Hepatocyte (in vitro differentiated cells): ENCODE results near the gene GRIK4. TPM values are rescaled to one million over a fixed set of nuclear protein-coding genes. Genes with fewer than 3 reads are reported as not detected.

Source experiments
- DNase-seq: peaks from one replicate; pipeline ENCODE4 v3.0.0-alpha.2; 2016; ENCODE audit warnings: low spot score
- H2AFZ ChIP-seq: fragments of 200-600 bp; sonication (generic); 2 replicates; pipeline ENCODE4 v1.6.0; 2016; ENCODE audit warnings: antibody characterized with exemption, mild to moderate bottlenecking
- H3K27ac ChIP-seq: fragments of 200-600 bp; sonication (generic); 2 replicates; pipeline ENCODE4 v1.5.1; 2016; ENCODE audit warnings: mild to moderate bottlenecking
- H3K27me3 ChIP-seq: fragments of 200-600 bp; sonication (generic); 2 replicates; pipeline ENCODE4 v1.6.1; 2016
- H3K36me3 ChIP-seq: fragments of 200-600 bp; sonication (generic); replicated peaks from 2 replicates; pipeline ENCODE4 v1.5.1; 2016; ENCODE audit warnings: low read depth; ENCODE audit not compliant: insufficient read depth
- H3K4me1 ChIP-seq: fragments of 200-600 bp; sonication (generic); 2 replicates; pipeline ENCODE4 v1.5.1; 2016; ENCODE audit warnings: mild to moderate bottlenecking, moderate library complexity; ENCODE audit not compliant: insufficient read depth
- H3K4me2 ChIP-seq: fragments of 200-600 bp; sonication (generic); 2 replicates; pipeline ENCODE4 v1.6.0; 2016
- H3K4me3 ChIP-seq: fragments of 200-600 bp; sonication (generic); 2 replicates; pipeline ENCODE4 v1.5.1; 2016; ENCODE audit warnings: mild to moderate bottlenecking
- H3K79me2 ChIP-seq: fragments of 200-600 bp; sonication (generic); 2 replicates; pipeline ENCODE4 v1.6.0; 2017; ENCODE audit warnings: mild to moderate bottlenecking
- H3K9me2 ChIP-seq: fragments of 200-600 bp; sonication (generic); replicated peaks from 2 replicates; pipeline ENCODE4 v1.6.0; 2017; ENCODE audit warnings: mild to moderate bottlenecking; ENCODE audit not compliant: insufficient read depth
- H3K9me3 ChIP-seq: fragments of 200-600 bp; sonication (generic); 2 replicates; pipeline ENCODE4 v1.5.1; 2016; ENCODE audit warnings: low read depth, mild to moderate bottlenecking
- H4K20me1 ChIP-seq: fragments of 200-600 bp; sonication (generic); 2 replicates; pipeline ENCODE4 v1.6.0; 2016; ENCODE audit warnings: mild to moderate bottlenecking; ENCODE audit not compliant: insufficient read depth, poor library complexity, severe bottlenecking
- CTCF ChIP-seq: fragments of 200-600 bp; sonication (generic); IDR thresholded peaks from 2 replicates; pipeline ENCODE4 v1.5.1; 2016; ENCODE audit warnings: antibody characterized with exemption, mild to moderate bottlenecking; ENCODE audit not compliant: poor library complexity
- EZH2 ChIP-seq: fragments of 200-600 bp; sonication (generic); IDR thresholded peaks from 2 replicates; pipeline ENCODE4 v1.6.1; 2016; ENCODE audit warnings: antibody characterized with exemption, mild to moderate bottlenecking, borderline replicate concordance
- EZH2phosphoT487 ChIP-seq: fragments of 200-600 bp; sonication (generic); IDR thresholded peaks from one replicate; pipeline ENCODE4 v1.6.1; 2018; ENCODE audit warnings: antibody characterized with exemption, mild to moderate bottlenecking, low read depth, moderate library complexity; ENCODE audit not compliant: unreplicated experiment, severe bottlenecking
- WGBS: methylation state at CpG from one replicate; pipeline ENCODE4 v1.1.6; 2016; ENCODE audit warnings: low lambda C conversion rate; ENCODE audit errors: missing lambda C conversion rate; 5-methylcytosine and 5-hydroxymethylcytosine counted together
- polyA plus RNA-seq: library from polyadenylated mRNA; unstranded; fragments of >200 nt; fragmentation: Nextera tagmentation; extraction: Ambion mirVana; gene quantifications from 2 replicates; pipeline ENCODE4 v1.2.1, GENCODE V29; 2016
- total RNA-seq: library from RNA; depleted of rRNA; stranded (reverse); fragments of >200 nt; gene quantifications from 2 replicates; pipeline ENCODE4 v1.2.3, GENCODE V29; 2014

GRIK4 gene
- total and polyA plus RNA-seq, 2 experiments from 2014 or later, result 1.5 to 2.3 TPM

DNA sequence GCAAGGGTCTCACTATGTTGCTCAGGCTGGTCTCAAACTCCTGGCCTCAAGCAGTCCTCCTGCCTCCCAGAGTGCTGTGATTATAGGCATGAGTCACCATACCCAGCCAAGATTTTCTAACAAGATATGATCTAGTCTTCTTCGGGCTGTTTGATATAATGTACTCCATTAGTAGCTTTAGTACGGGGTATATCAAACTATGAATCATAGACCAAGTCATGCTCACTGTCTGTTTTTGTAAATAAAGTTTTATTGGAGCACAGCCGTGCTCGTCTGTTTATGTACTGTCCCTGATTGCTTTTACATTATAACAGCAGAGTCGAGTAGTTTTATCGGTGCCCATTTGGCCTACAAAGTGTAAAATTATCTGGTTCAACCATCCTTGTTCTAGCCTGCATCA, 43.9 kb upstream of the GRIK4 start:
- H3K9me3 ChIP-seq, result no peaks in the 10 kb centered on the region
- no peaks in the 10 kb centered on the region for H3K4me1 ChIP-seq
- H4K20me1 ChIP-seq, result no peaks in the 10 kb centered on the region
- no peak for TF ChIP-seq EZH2phosphoT487
- no peak for TF ChIP-seq CTCF
- TF ChIP-seq EZH2, result no peak
- no peak overlapping the region for H3K27ac ChIP-seq
- H3K9me2 ChIP-seq, result no peaks in the 10 kb centered on the region
- no peak overlapping the region for H2AFZ ChIP-seq
- H3K79me2 ChIP-seq, result no peaks in the 10 kb centered on the region
- H3K4me3 ChIP-seq, result no peak overlapping the region
- 88% methylated on average over 6 of the region's 6 CpGs for WGBS
- no peak for DNase-seq
- no peak overlapping the region for H3K4me2 ChIP-seq
- no peaks in the 10 kb centered on the region for H3K27me3 ChIP-seq
- H3K36me3 ChIP-seq, result peaks cover 3% of the 10 kb centered on the region

DNA sequence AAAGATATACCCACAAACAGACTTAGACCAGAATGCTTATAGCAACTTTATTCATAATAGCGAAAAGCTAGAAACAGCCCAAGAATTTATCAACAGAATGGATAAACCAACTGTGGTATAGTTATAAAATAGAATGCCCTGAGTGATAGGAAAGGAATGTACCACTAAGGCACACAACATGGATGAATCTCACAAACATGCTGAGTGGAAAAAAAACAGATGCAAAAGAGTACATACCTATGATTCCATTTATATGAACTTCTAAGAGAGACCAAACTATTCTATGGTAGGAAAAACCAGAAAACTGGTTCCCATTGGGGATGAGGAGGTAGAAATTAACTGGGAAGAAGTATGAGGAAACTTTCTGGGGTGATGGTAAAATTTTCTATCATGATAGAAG, 40.4 kb upstream of the GRIK4 start:
- Histone ChIP-seq H4K20me1 (no peaks in the 10 kb centered on the region), H3K9me3 (no peaks in the 10 kb centered on the region), H3K27ac (no peak overlapping the region), H3K9me2 (no peaks in the 10 kb centered on the region), H3K4me1 (no peaks in the 10 kb centered on the region), H3K36me3 (no peaks in the 10 kb centered on the region), H3K4me2 (no peak overlapping the region), H3K4me3 (no peak overlapping the region), H3K79me2 (no peaks in the 10 kb centered on the region), H3K27me3 (no peaks in the 10 kb centered on the region), H2AFZ (no peak overlapping the region)
- WGBS, result 92% methylated on average over 1 of the region's 1 CpG
- TF ChIP-seq EZH2 (no peak), CTCF (no peak), EZH2phosphoT487 (no peak)
- DNase-seq, result no peak

DNA sequence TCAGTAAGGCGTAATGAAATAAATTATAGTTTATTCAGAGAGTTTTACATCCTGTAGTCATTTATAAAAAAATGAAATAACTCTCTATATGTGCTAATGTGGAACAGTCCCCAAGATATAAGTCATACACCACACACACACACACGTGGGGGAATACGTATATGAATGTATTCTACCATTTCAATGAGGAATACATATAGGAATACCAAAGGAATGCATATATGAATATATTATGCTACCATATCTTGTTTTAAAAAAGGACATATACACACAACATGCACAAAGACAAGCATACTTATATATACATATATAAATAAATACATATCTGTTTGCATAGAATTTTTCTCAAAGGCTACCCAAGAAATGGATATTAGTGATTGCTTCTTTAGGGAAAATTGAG, 39.6 kb upstream of the GRIK4 start:
- no peaks in the 10 kb centered on the region for H3K4me1 ChIP-seq
- no peaks in the 10 kb centered on the region for H3K27me3 ChIP-seq
- H3K79me2 ChIP-seq, result no peaks in the 10 kb centered on the region
- TF ChIP-seq EZH2, result no peak
- no peak for TF ChIP-seq CTCF
- TF ChIP-seq EZH2phosphoT487, result no peak
- H4K20me1 ChIP-seq, result no peaks in the 10 kb centered on the region
- H3K4me3 ChIP-seq, result no peak overlapping the region
- no peaks in the 10 kb centered on the region for H3K9me2 ChIP-seq
- WGBS, result 99% methylated on average over 3 of the region's 3 CpGs
- H3K27ac ChIP-seq, result no peak overlapping the region
- no peaks in the 10 kb centered on the region for H3K9me3 ChIP-seq
- H3K36me3 ChIP-seq, result no peaks in the 10 kb centered on the region
- no peak for DNase-seq
- H2AFZ ChIP-seq, result no peak overlapping the region
- H3K4me2 ChIP-seq, result no peak overlapping the region

GRCh38 chr11:120473503-120473902, 38.0 kb upstream of the GRIK4 start:
- Histone ChIP-seq H3K79me2 (no peaks in the 10 kb centered on the region), H3K9me3 (no peaks in the 10 kb centered on the region), H3K9me2 (no peaks in the 10 kb centered on the region), H3K4me3 (no peak overlapping the region), H3K4me2 (no peak overlapping the region), H2AFZ (no peak overlapping the region), H4K20me1 (no peaks in the 10 kb centered on the region), H3K36me3 (no peaks in the 10 kb centered on the region), H3K27me3 (no peaks in the 10 kb centered on the region), H3K27ac (no peak overlapping the region), H3K4me1 (no peaks in the 10 kb centered on the region)
- 86% methylated on average over 3 of the region's 3 CpGs for WGBS
- no peak for TF ChIP-seq EZH2
- TF ChIP-seq EZH2phosphoT487, result no peak
- TF ChIP-seq CTCF, result no peak
- no peak for DNase-seq
